SK-N-SH (cell line): Measurements from ENCODE around the gene LY6G6C. TPM values are rescaled to one million over a fixed set of nuclear protein-coding genes. Genes with fewer than 3 reads are reported as not detected.

Source experiments
- CTCF ChIA-PET: fragments of 300-600, 350-600 bp; formaldehyde crosslinking; extraction: SDS; loops from one replicate; lab custom pipeline; 2021; lab: Yijun Ruan, JAX
- POLR2A ChIA-PET: fragments of 350-600 bp; sonication (Branson Sonifier 250); formaldehyde crosslinking; extraction: SDS; loops from one replicate; lab custom pipeline; 2020; ENCODE audit warnings: antibody characterized with exemption, inconsistent platforms; lab: Yijun Ruan, JAX
- DNase-seq: peaks from one replicate; pipeline ENCODE4 v3.0.0; 2012
- H2AFZ ChIP-seq: fragments of 200-600 bp; sonication (generic); 2 replicates; pipeline ENCODE4 v1.8.1; 2016; ENCODE audit warnings: antibody characterized with exemption, mild to moderate bottlenecking, low read depth
- H3F3A ChIP-seq: fragments of 200-600 bp; sonication (generic); replicated peaks from 2 replicates; pipeline ENCODE3; 2016; ENCODE audit warnings: antibody characterized with exemption, mild to moderate bottlenecking; ENCODE audit not compliant: insufficient read depth
- H3K27ac ChIP-seq, 2 experiments: fragments of 200-500 bp in 1 of 2; fragments of 200-600 bp in 1 of 2; sonication (Bioruptor generic) in 1 of 2; sonication (generic), shearing (Covaris generic) in 1 of 2; 2 replicates each; pipeline versions ENCODE4 v1.5.1 to v1.6.1; 2014 to 2016; ENCODE audit warnings: low read depth in 2 of 2, inconsistent platforms in 1 of 2, low read length in 1 of 2, mild to moderate bottlenecking in 1 of 2, mixed read lengths in 1 of 2
- H3K27me3 ChIP-seq: fragments of 200-600 bp; sonication (generic), shearing (Covaris generic); 2 replicates; pipeline ENCODE4 v1.6.1; 2016; ENCODE audit warnings: mixed run types; ENCODE audit not compliant: insufficient read depth
- H3K36me3 ChIP-seq, 2 experiments: fragments of 200-500 bp in 1 of 2; fragments of 200-600 bp in 1 of 2; sonication (Bioruptor generic) in 1 of 2; sonication (generic) in 1 of 2; replicated peaks in 1 of 2; 2 replicates each; pipeline versions ENCODE3 to v1.5.1; 2014 to 2016; ENCODE audit warnings: low read length in 1 of 2, mild to moderate bottlenecking in 1 of 2; ENCODE audit not compliant: insufficient read depth in 2 of 2, control insufficient read depth in 1 of 2
- H3K4me1 ChIP-seq, 2 experiments: fragments of 200-500 bp in 1 of 2; fragments of 200-600 bp in 1 of 2; sonication (Bioruptor generic) in 1 of 2; sonication (generic), shearing (Covaris generic) in 1 of 2; 2 replicates each; pipeline versions ENCODE4 v1.5.1 to v1.6.1; 2014 to 2016; ENCODE audit warnings: low read depth in 1 of 2, low read length in 1 of 2, mixed run types in 1 of 2; ENCODE audit not compliant: insufficient read depth in 2 of 2, control insufficient read depth in 1 of 2
- H3K4me2 ChIP-seq: fragments of 200-600 bp; sonication (generic), shearing (Covaris generic); 2 replicates; pipeline ENCODE4 v1.6.1; 2017; ENCODE audit warnings: mixed run types
- H3K4me3 ChIP-seq, 2 experiments: fragments of 200-500 bp in 1 of 2; fragments of 200-600 bp in 1 of 2; sonication (Bioruptor generic) in 1 of 2; sonication (generic), shearing (Covaris generic) in 1 of 2; 2 replicates each; pipeline versions ENCODE4 v1.5.1 to v1.8.1; 2014 to 2016; ENCODE audit warnings: low read depth in 2 of 2, inconsistent platforms in 1 of 2, low read length in 1 of 2, mild to moderate bottlenecking in 1 of 2, mixed read lengths in 1 of 2, moderate library complexity in 1 of 2
- H3K79me2 ChIP-seq: fragments of 200-600 bp; sonication (generic); 2 replicates; pipeline ENCODE4 v1.8.1; 2017; ENCODE audit warnings: mild to moderate bottlenecking; ENCODE audit not compliant: insufficient read depth
- H3K9ac ChIP-seq: fragments of 200-600 bp; sonication (generic); 2 replicates; pipeline ENCODE4 v1.6.1; 2017; ENCODE audit warnings: mixed run types
- H3K9me2 ChIP-seq: fragments of 200-600 bp; sonication (generic); 2 replicates; pipeline ENCODE4 v1.6.1; 2017; ENCODE audit warnings: mixed run types
- H3K9me3 ChIP-seq: fragments of 200-600 bp; sonication (generic); 2 replicates; pipeline ENCODE4 v1.6.1; 2017; ENCODE audit warnings: mixed run types, mild to moderate bottlenecking, moderate library complexity
- H4K20me1 ChIP-seq: fragments of 200-600 bp; sonication (generic); 2 replicates; pipeline ENCODE4 v1.6.1; 2017; ENCODE audit warnings: mild to moderate bottlenecking, mixed run types; ENCODE audit not compliant: insufficient read depth
- CHD2 ChIP-seq: fragments of 150-350 bp; IDR thresholded peaks from 2 replicates; pipeline ENCODE4 v1.6.1; 2018; ENCODE audit warnings: low read length; ENCODE audit not compliant: partially characterized antibody
- ELF1 ChIP-seq: IDR thresholded peaks from 2 replicates; pipeline ENCODE4 v1.4.0; 2012
- EZH2phosphoT487 ChIP-seq: fragments of 200-600 bp; sonication (generic); IDR thresholded peaks from 2 replicates; pipeline ENCODE4 v1.6.1; 2017; ENCODE audit warnings: low read depth, mixed run types, mild to moderate bottlenecking, antibody characterized with exemption, moderate library complexity, borderline replicate concordance
- FOXJ3 ChIP-seq: sonication (generic); formaldehyde crosslinking; IDR thresholded peaks from 2 replicates; pipeline ENCODE4 v1.5.1; 2020; ENCODE audit warnings: mild to moderate bottlenecking, missing genetic modification reagents
- FOXM1 ChIP-seq: IDR thresholded peaks from 2 replicates; pipeline ENCODE4 v1.4.0; 2012; ENCODE audit warnings: low read depth, mild to moderate bottlenecking
- GABPA ChIP-seq: IDR thresholded peaks from 2 replicates; pipeline ENCODE4 v1.4.0; 2012; ENCODE audit warnings: low read depth, mild to moderate bottlenecking
- JUND ChIP-seq: IDR thresholded peaks from 2 replicates; pipeline ENCODE4 v1.4.0; 2012
- MEF2A ChIP-seq: IDR thresholded peaks from 2 replicates; pipeline ENCODE4 v1.4.0; 2012; ENCODE audit warnings: low read depth, borderline replicate concordance
- MXI1 ChIP-seq: IDR thresholded peaks from 2 replicates; pipeline ENCODE4 v1.6.1; 2012; ENCODE audit warnings: mild to moderate bottlenecking, low read depth, low read length, improper control_type of control experiment
- NRF1 ChIP-seq: IDR thresholded peaks from 2 replicates; pipeline ENCODE4 v1.6.1; 2012; ENCODE audit warnings: low read depth, mild to moderate bottlenecking, low read length
- RAD21 ChIP-seq: IDR thresholded peaks from 2 replicates; pipeline ENCODE4 v1.6.1; 2012; ENCODE audit warnings: mild to moderate bottlenecking, low read length
- RCOR1 ChIP-seq: fragments of 150-350 bp; IDR thresholded peaks from 2 replicates; pipeline ENCODE4 v1.6.1; 2017; ENCODE audit warnings: antibody characterized with exemption, low read length
- RFX5 ChIP-seq: IDR thresholded peaks from 2 replicates; pipeline ENCODE4 v1.6.1; 2012; ENCODE audit warnings: mild to moderate bottlenecking, improper control_type of control experiment, low read length
- RXRA ChIP-seq: IDR thresholded peaks from 2 replicates; pipeline ENCODE4 v1.4.0; 2012; ENCODE audit warnings: low read depth, mild to moderate bottlenecking, borderline replicate concordance
- SIN3A ChIP-seq: IDR thresholded peaks from 2 replicates; pipeline ENCODE4 v1.6.1; 2012; ENCODE audit warnings: low read depth, mild to moderate bottlenecking, low read length, moderate library complexity, borderline replicate concordance
- SMC3 ChIP-seq: IDR thresholded peaks from 2 replicates; pipeline ENCODE4 v1.6.1; 2012; ENCODE audit warnings: low read depth, low read length, improper control_type of control experiment
- TAF1 ChIP-seq: IDR thresholded peaks from 2 replicates; pipeline ENCODE4 v1.6.1; 2012; ENCODE audit warnings: low read depth, mild to moderate bottlenecking, low read length, moderate library complexity, borderline replicate concordance
- TEAD4 ChIP-seq: IDR thresholded peaks from 2 replicates; pipeline ENCODE4 v1.4.0; 2012; ENCODE audit warnings: mild to moderate bottlenecking, borderline replicate concordance; ENCODE audit not compliant: insufficient read depth
- YY1 ChIP-seq: IDR thresholded peaks from 2 replicates; pipeline ENCODE4 v1.4.0; 2012; ENCODE audit warnings: low read depth, mild to moderate bottlenecking
- WGBS: methylation state at CpG from one replicate; pipeline ENCODE4 v1.1.6; 2017; ENCODE audit warnings: low lambda C conversion rate; 5-methylcytosine and 5-hydroxymethylcytosine counted together
- polyA plus RNA-seq, 3 experiments: library from polyadenylated mRNA; depleted of rRNA; stranded (reverse); fragments of >200 nt; gene quantifications; 2 replicates each; pipeline ENCODE4 v1.2.3, GENCODE V29; 2012
- TF ChIP-seq, protein P1 (sequence below): IDR thresholded peaks from 2 replicates; pipeline ENCODE4 v1.4.0; 2012; ENCODE audit warnings: low read depth
- TF ChIP-seq, protein P2 (sequence below): IDR thresholded peaks from 2 replicates; pipeline ENCODE4 v1.4.0; 2012; ENCODE audit warnings: low read depth, borderline replicate concordance
- TF ChIP-seq, protein P3 (sequence below): fragments of 150-350 bp; IDR thresholded peaks from 2 replicates; pipeline ENCODE4 v1.6.1; 2016; ENCODE audit warnings: mild to moderate bottlenecking, low read depth, low read length
- TF ChIP-seq, protein P4 (sequence below): fragments of 200-600 bp; sonication (generic); IDR thresholded peaks from 2 replicates; pipeline ENCODE4 v1.6.1; 2017; ENCODE audit warnings: antibody characterized with exemption, mild to moderate bottlenecking, moderate library complexity
- TF ChIP-seq, protein P5 (sequence below): IDR thresholded peaks from 2 replicates; pipeline ENCODE4 v1.4.0; 2012; ENCODE audit warnings: low read depth, borderline replicate concordance

LY6G6C gene
- polyA plus RNA-seq, 1 of the 3 experiments (the other 2 are of a cell fraction), result not detected

DNA sequence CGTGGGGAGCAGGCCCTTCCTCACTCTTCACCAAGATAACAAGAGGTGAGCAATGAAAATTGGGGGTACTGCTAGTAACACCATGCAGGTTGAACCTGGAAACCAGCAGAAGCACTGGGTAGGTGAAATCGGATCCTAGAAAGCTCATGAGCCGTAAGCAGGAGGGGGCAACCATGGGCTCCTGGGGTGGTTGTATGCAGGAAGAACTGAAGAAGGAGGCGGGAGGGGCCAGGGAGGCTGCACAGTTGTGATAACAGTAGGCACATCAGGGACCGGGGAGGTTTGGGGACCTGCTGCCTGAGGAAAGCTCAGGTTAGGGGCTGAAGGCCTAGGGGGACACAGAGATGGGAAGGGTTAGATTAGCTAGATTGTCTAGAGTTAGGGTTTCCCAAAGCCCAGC, 35.1 kb downstream of the LY6G6C start:
- DNase-seq, result no peak
- Histone ChIP-seq H3K4me2 (no peak overlapping the region), H3K4me3 (no peak overlapping the region), H3K27ac (no peak overlapping the region), H3K27me3 (no peaks in the 10 kb centered on the region), H3K9me3 (no peaks in the 10 kb centered on the region), H3K4me1 (no peaks in the 10 kb centered on the region), H3K9me2 (no peaks in the 10 kb centered on the region), H3K9ac (no peak overlapping the region), H2AFZ (no peak overlapping the region), H3F3A (no peaks in the 10 kb centered on the region), H3K79me2 (no peaks in the 10 kb centered on the region), H3K36me3 (peaks cover 8 to 40% of the 10 kb centered on the region in 2 experiments)
- WGBS, result 90% methylated on average over 5 of the region's 5 CpGs
- POLR2A ChIA-PET, result no interaction called here
- TF ChIP-seq EZH2phosphoT487 (no peak), ELF1 (no peak), SIN3A (no peak), RXRA (no peak), CHD2 (no peak), RCOR1 (no peak), GABPA (no peak), RFX5 (no peak), MXI1 (no peak), TEAD4 (no peak), MEF2A (no peak), SMC3 (no peak)
- TF ChIP-seq, protein P1, sequence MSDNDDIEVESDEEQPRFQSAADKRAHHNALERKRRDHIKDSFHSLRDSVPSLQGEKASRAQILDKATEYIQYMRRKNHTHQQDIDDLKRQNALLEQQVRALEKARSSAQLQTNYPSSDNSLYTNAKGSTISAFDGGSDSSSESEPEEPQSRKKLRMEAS, result no peak
- TF ChIP-seq, protein P2, sequence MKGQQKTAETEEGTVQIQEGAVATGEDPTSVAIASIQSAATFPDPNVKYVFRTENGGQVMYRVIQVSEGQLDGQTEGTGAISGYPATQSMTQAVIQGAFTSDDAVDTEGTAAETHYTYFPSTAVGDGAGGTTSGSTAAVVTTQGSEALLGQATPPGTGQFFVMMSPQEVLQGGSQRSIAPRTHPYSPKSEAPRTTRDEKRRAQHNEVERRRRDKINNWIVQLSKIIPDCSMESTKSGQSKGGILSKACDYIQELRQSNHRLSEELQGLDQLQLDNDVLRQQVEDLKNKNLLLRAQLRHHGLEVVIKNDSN, result no peak
- TF ChIP-seq, all 33 proteins: peak for 0
- no peaks in the 10 kb centered on the region for H4K20me1 ChIP-seq
- CTCF ChIA-PET, result interaction anchor here (1.1 kb wide), 1 partner anchor 177 kb away, joined by 3 read pairs; no protein-coding TSS in a partner anchor

DNA sequence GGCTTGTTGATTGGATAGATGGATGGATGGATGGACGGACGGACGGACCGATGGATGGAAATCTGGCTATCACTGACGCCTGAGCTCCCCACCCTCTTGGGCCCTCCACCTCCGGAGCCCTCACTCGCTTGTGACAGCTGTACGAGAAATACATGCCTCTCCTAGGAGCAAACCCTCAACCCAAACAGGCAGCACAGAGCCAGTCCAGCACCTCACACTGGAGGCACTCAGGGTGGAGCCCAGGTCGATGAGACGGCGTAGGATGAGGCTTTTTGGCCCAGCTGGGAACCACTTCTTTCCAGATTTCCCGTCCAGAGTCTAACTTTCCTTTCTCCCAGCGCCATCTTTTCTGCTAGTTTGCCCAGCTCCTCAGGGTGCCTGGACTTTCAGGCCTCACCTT, 38.0 kb downstream of the LY6G6C start:
- H3K4me3 ChIP-seq, result no peak overlapping the region
- H3K27me3 ChIP-seq, result no peaks in the 10 kb centered on the region
- H3K9ac ChIP-seq, result no peak overlapping the region
- WGBS, result 94% methylated on average over 13 of the region's 13 CpGs
- H3K4me1 ChIP-seq, result peaks cover 3 to 7% of the 10 kb centered on the region in 2 experiments; a peak in 2 of 4 replicates
- ChIA-PET POLR2A (no interaction called here), CTCF (interaction anchor here (0.7 to 1.6 kb wide), 5 partner anchors 52 to 147 kb away, joined by 3 to 4 read pairs (median 4); partner anchors contain the start of gene VARS1)
- no peaks in the 10 kb centered on the region for H3F3A ChIP-seq
- no peaks in the 10 kb centered on the region for H4K20me1 ChIP-seq
- no peaks in the 10 kb centered on the region for H3K79me2 ChIP-seq
- no peak overlapping the region for H3K4me2 ChIP-seq
- no peak overlapping the region for H3K27ac ChIP-seq
- H3K9me3 ChIP-seq, result no peaks in the 10 kb centered on the region
- H3K36me3 ChIP-seq, result peaks cover under 1 to 18% of the 10 kb centered on the region in 2 experiments
- no peak overlapping the region for H2AFZ ChIP-seq
- no peak for DNase-seq
- H3K9me2 ChIP-seq, result no peaks in the 10 kb centered on the region
- TF ChIP-seq MEF2A (no peak), FOXJ3 (CRISPR knock-in tag) (no peak), SMC3 (no peak), TAF1 (no peak), RAD21 (no peak), ELF1 (no peak), JUND (no peak), GABPA (no peak), SIN3A (no peak), FOXM1 (no peak), NRF1 (no peak), YY1 (no peak)
- TF ChIP-seq, protein P3, sequence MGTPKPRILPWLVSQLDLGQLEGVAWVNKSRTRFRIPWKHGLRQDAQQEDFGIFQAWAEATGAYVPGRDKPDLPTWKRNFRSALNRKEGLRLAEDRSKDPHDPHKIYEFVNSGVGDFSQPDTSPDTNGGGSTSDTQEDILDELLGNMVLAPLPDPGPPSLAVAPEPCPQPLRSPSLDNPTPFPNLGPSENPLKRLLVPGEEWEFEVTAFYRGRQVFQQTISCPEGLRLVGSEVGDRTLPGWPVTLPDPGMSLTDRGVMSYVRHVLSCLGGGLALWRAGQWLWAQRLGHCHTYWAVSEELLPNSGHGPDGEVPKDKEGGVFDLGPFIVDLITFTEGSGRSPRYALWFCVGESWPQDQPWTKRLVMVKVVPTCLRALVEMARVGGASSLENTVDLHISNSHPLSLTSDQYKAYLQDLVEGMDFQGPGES, result no peak
- TF ChIP-seq, protein P4, sequence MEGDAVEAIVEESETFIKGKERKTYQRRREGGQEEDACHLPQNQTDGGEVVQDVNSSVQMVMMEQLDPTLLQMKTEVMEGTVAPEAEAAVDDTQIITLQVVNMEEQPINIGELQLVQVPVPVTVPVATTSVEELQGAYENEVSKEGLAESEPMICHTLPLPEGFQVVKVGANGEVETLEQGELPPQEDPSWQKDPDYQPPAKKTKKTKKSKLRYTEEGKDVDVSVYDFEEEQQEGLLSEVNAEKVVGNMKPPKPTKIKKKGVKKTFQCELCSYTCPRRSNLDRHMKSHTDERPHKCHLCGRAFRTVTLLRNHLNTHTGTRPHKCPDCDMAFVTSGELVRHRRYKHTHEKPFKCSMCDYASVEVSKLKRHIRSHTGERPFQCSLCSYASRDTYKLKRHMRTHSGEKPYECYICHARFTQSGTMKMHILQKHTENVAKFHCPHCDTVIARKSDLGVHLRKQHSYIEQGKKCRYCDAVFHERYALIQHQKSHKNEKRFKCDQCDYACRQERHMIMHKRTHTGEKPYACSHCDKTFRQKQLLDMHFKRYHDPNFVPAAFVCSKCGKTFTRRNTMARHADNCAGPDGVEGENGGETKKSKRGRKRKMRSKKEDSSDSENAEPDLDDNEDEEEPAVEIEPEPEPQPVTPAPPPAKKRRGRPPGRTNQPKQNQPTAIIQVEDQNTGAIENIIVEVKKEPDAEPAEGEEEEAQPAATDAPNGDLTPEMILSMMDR, result no peak
- TF ChIP-seq, protein P5, sequence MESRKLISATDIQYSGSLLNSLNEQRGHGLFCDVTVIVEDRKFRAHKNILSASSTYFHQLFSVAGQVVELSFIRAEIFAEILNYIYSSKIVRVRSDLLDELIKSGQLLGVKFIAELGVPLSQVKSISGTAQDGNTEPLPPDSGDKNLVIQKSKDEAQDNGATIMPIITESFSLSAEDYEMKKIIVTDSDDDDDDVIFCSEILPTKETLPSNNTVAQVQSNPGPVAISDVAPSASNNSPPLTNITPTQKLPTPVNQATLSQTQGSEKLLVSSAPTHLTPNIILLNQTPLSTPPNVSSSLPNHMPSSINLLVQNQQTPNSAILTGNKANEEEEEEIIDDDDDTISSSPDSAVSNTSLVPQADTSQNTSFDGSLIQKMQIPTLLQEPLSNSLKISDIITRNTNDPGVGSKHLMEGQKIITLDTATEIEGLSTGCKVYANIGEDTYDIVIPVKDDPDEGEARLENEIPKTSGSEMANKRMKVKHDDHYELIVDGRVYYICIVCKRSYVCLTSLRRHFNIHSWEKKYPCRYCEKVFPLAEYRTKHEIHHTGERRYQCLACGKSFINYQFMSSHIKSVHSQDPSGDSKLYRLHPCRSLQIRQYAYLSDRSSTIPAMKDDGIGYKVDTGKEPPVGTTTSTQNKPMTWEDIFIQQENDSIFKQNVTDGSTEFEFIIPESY, result no peak
